GM18499 (cell line): ENCODE results near the gene GDPD2.

Experiments
- ATAC-seq: cut with Tn5 transposase; IDR thresholded peaks from one replicate; pipeline ENCODE4 v1.9.1; 2021; ENCODE audit warnings: moderate number of reproducible peaks; ENCODE audit not compliant: insufficient read depth, unreplicated experiment

GDPD2 gene

DNA sequence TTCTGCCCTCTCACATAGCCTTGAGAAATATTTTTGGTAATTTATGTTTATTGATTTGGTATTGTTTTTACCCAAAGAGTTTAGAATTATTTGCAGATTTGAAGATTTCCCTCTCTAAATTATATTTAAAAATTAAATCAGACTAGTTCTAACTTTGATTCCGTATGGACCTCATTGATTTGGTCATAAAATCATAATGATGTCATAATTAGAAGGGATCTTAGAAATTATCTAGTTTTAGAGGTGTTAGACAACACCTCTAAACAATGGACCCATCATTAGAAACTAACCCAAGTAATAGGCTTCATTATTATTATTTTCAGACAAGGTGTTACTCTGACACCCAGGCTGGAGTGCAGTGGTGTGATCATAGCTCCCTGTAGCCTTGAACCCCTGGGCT, 45.6 kb downstream of the GDPD2 start:
- ATAC-seq = no peak

DNA sequence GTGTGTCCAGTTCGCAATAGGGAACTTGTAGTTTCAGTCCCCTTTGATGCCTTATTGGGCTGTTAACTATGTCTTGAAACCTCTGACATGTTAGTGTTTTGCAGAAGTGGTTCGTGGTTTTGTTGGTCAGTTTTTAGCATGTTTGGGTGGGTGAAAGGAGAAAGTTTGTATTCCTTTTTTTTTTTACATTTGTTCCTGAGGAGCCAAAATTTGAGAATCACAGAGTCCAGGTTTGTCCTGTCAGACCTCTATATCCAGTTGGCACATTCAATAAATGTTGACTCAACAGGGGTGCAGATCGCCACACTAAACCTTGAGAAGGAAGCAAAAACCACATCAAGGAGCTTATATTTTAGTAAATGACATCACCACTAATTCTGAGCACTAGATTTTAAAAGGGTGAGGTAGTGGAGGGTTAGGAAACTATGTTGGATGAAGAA, 47.8 kb downstream of the GDPD2 start:
- no peak for ATAC-seq

DNA sequence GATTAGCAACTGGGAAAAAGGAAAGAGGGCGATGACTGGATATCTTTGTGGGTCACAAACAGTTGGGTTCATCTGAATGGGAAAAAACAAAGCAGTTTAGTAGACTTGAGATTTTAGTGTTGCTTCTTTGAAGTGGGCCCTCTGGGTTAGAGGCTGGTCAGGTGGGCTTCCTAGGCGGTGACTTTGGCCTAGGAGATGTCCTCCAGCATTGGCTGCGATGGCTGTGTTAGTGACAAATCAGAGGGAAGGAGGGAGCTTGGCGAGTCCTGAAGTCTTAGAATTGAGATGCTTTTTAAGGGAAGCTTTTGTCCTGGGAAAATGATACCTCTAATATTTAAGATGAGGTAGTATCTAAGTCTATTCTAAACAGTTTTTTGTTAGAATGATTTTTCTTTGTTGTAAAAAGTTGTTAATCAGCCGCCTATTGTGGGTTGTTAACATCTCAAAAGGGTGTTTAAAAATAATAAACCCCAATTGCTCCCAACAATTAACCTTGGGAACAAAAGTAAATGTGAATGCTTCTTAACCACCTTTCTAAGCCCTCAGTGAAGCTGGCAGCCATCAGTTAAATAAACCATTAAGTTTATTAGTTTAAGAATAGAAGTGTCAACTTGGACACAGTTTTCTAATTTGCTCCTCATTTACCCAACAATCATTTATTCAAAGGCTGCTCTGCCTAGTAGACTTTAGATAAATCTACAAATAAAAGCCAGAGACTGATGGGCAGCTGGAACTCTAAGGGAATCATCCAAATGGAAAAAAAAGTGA, 53.2 kb downstream of the GDPD2 start:
- no peak for ATAC-seq

DNA sequence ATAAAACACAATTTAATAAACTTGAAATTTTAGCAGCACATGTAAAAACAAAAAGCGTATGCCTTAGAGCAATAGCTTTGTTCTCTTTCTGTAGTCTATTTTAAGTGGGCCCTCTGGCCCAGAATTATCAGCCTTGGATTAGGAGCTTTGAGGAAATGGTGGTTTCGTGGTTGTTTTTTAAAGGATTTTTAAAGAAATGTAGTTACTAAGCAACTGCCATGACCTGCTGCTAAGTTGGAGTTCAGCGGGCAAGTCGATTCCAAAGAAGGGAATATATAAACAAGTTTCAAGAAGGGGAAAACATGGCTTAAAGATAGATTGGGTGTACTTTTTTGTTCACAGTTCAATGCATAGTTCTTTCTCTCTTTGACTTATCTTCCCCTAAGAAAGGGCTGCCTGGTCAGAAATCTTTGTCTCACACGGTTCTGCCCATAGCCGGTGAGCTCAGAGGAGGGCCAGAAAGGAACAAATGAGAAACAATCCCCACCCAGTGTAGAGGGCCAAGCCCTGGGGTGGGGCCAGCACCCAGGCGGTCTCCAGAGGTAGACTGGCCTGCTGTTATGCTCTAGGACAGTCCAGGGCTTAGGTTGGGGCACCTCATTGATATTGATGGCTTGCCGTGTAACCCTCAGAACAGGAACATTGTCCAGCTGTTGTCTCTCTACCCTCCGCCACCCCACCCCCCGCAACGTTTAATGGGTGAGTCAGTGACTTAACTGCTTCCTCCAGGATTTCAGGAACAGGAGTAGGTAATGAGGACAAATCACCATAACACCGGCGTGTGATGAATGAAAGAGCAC, 54.0 kb downstream of the GDPD2 start:
- no peak for ATAC-seq

GRCh38 chrX:70477734-70478075, 54.6 kb downstream of the GDPD2 start:
- ATAC-seq = no peak

DNA sequence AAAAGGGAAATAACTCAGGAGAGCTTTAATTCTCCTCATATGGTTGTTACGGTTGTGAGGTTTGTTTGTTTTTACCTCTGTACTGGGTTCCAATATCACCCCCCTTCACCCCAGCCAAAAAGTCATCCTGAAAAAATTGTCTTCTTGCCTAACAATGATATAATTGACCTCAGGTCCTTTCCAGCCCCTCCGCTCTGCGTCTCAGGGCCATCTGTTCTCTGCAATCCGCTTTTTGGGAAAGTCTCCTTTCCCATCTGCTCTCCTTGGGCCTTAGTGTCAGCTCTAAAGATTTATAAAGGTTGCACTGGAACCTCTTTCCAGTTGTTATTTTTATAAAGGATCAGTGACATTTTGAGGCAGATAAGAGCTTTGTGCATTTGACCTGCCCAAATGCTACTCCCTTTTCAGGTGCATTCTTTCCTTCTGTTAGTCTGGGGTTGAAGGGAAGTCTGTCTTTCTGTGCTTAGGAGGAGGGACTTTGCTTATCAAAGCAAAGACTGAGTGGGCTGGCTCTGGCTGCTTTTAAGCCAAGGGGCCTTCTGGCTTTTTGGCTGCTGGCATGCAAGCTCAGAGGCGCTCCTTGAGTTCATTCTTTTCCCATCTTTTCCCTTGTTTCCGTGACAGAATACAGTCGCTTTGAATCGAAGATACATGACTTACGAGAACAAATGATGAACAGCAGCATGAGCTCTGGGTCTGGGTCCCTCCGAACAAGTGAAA, 55.6 kb downstream of the GDPD2 start:
- ATAC-seq = no peak

DNA sequence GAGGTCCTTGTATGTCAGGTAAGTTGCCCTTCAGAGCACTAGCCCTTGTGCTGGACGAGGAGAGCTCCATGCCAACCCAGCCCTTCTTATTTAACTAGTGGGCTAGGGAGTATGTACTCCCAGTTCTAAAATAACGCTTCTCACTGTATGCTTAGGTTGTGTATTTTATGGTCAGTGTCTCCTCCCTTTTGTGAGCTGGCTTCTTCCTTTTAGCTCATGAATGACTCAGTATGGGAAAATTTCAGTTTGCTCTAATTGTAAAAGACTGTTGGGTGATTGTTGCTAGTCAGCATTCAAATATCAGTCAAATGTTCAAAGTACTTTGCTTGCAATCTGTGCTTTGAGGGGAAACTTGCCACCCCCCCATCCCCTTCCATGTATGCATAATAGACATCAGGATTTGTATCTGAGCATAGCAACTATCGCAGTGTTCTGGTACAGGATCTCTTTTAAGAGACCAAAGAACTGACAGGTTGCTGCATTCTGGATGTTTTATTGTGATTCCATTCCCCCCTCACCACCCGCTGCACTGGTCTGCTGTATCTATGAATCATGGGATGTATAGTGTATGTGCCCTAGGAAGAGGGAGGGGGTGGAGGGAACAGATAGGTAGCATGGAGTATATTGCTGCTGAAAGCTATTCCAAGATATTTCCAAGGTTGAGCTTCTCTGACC, 56.3 kb downstream of the GDPD2 start:
- ATAC-seq = no peak

DNA sequence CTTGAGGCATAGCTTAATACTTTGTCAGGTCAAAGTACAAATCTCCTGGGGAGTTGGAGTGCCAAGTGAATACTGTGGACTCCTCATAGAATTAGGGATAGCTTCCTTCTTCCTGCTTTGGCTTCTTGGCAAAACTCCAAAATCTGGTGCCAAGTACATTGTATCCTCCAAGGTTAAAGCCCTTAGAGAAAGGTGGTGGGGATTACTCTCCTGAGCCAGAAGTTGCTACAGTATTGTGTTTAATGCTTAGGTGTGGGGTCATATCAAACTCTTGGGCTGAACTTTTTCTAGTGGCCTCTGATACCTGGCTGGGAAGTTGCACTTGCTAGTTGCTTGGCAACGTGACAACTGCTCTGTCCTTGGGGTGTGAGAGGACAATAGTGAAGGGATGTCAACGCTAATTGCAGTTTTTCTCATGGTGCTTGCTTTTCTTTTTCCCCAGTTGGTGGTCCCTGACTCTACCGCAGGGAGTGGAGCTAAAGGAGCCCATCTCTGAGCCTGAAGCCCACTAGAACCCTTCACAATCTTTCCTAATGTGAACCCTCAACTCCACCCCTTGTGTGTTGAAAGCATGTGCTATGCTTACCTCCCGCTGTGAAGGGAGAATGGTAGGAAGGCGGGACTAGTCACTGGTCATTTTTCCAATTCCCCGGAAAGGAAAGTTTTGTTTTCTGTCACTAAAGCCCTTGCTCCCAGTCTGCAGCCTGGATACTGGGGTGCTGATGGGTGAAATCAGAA, 57.0 kb downstream of the GDPD2 start:
- ATAC-seq = no peak

DNA sequence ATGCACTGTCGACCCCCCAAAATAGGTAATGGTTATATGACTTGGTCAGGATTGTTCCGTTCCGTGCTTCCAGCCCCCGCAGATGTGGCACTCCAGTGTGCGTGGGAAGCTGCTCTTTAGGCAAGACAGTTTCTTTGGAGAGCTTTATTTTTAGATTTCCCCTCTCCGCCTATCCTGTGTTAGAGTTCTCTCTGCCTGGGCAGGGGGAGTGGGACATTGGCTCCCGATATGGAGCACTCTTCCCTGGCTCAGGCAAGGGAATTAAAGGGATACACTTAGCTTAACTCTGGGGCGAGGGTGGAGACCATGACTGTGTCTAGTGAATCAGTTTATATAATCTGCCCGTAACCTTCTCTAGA, 57.5 kb downstream of the GDPD2 start:
- ATAC-seq = no peak

GRCh38 chrX:70481471-70482270, 58.6 kb downstream of the GDPD2 start:
- ATAC-seq = no peak

DNA sequence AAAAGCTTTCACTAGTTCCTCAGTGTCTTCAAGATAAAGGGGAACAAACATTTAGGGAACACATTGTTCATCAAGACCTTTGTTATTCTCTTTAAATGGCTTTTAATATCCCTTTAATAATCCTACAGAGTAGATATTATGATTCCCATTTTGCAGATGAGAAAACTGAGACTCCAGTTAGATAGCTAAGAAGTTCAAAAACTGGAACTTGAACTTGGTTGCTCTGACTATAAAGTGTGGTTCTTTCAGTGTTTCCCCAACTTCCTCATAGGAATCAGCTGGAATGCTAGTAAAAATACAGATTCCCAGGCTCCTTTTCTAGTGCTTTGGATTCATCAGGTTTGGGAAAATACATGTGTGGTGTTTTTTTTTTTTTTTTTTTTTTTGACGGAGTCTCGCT, 59.2 kb downstream of the GDPD2 start:
- ATAC-seq = no peak
